MM.1S (cell line): Measurements from ENCODE around the gene EBPL.

Experiments
- CTCF ChIP-seq: fragments of 300-600 bp; sonication (generic); IDR thresholded peaks from 2 replicates; pipeline ENCODE4 v1.5.1; 2016; ENCODE audit warnings: antibody characterized with exemption, low read length, mixed read lengths
- EZH2 ChIP-seq: fragments of 300-600 bp; sonication (generic); optimal IDR thresholded peaks from 2 replicates; pipeline ENCODE3; 2017; ENCODE audit warnings: low read depth, mild to moderate bottlenecking, antibody characterized with exemption, low read length, mixed read lengths
- EZH2phosphoT487 ChIP-seq: fragments of 300-600 bp; sonication (generic); IDR thresholded peaks from 2 replicates; pipeline ENCODE4 v1.6.1; 2018; ENCODE audit warnings: antibody characterized with exemption, low read length

- no peak for TF ChIP-seq CTCF
- TF ChIP-seq EZH2phosphoT487: no peak
- TF ChIP-seq EZH2: no peak
These were observed 20.5 kb downstream of the EBPL start for GRCh38 chr13:49670828-49671227.
